ENCODE measurements around the gene NR2C1. TPM values are rescaled to one million over a fixed set of nuclear protein-coding genes. Genes with fewer than 3 reads are reported as not detected.

Gene NR2C1
- total RNA-seq, 4 donors from 2014 or later: 11.3 to 61.9 (median 25.7) TPM

DNA sequence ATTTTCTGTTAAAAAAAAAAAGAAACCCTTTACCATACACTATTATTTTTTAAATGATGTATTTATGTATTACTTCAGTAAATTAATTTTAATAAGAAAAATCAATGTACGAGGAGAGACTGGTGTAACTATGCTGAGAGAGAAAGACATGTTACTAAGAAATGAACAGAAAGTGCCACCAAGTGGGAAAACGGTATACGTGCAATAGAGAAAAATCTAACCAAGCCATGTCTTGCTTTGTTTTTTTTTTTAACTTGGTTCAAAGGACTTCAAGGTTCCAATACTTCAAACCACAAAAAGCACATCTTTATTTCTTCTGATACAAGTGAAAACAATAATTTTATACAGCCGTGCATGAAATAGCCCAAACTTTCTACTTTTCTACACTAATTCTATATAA lies 92.8 kb downstream of the NR2C1 start:
- no peak overlapping the region for H3K4me3 ChIP-seq (ENCODE audit: low read depth, poor library complexity, severe bottlenecking)
- TF ChIP-seq, protein P1, sequence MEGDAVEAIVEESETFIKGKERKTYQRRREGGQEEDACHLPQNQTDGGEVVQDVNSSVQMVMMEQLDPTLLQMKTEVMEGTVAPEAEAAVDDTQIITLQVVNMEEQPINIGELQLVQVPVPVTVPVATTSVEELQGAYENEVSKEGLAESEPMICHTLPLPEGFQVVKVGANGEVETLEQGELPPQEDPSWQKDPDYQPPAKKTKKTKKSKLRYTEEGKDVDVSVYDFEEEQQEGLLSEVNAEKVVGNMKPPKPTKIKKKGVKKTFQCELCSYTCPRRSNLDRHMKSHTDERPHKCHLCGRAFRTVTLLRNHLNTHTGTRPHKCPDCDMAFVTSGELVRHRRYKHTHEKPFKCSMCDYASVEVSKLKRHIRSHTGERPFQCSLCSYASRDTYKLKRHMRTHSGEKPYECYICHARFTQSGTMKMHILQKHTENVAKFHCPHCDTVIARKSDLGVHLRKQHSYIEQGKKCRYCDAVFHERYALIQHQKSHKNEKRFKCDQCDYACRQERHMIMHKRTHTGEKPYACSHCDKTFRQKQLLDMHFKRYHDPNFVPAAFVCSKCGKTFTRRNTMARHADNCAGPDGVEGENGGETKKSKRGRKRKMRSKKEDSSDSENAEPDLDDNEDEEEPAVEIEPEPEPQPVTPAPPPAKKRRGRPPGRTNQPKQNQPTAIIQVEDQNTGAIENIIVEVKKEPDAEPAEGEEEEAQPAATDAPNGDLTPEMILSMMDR (IDR thresholded peaks at IDR 0.05): no peak
- TF ChIP-seq POLR2A (IDR thresholded peaks at IDR 0.05): no peak
- DNase-seq (ENCODE audit: low spot score in 2 of 2): no peak
- intact Hi-C loops (cut with DNase I; ENCODE audit: low total_unique reads): no loop called here
- 74% methylated on average over 4 of the region's 4 CpGs for WGBS, 2 donors

DNA sequence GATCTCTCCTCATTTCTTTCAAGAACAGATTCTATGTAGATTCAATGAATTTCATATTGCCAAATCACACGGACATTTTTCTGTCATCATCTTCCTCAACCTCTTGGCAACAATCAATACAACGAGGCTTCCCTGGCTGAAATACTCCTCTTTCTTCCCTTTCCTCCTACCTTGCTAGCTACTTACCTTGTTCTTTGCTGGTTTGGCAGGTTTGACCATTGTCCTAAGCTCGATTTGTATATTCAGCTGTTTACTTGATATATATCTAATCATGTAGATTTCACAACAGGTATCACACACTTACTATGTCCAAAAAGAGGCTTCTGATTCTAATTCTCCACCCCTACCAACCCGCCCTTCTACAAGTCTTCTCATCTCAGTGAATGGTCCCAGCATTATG lies 93.5 kb downstream of the NR2C1 start:
- TF ChIP-seq, protein P1 (IDR thresholded peaks at IDR 0.05): no peak
- no peak for TF ChIP-seq POLR2A (IDR thresholded peaks at IDR 0.05)
- DNase-seq (ENCODE audit: low spot score in 2 of 2): no peak
- 77 to 86% methylated on average over 4 of the region's 4 CpGs for WGBS, 2 donors
- intact Hi-C loops (cut with DNase I; ENCODE audit: low total_unique reads): no loop called here
- H3K4me3 ChIP-seq (ENCODE audit: low read depth, poor library complexity, severe bottlenecking): no peak overlapping the region

DNA sequence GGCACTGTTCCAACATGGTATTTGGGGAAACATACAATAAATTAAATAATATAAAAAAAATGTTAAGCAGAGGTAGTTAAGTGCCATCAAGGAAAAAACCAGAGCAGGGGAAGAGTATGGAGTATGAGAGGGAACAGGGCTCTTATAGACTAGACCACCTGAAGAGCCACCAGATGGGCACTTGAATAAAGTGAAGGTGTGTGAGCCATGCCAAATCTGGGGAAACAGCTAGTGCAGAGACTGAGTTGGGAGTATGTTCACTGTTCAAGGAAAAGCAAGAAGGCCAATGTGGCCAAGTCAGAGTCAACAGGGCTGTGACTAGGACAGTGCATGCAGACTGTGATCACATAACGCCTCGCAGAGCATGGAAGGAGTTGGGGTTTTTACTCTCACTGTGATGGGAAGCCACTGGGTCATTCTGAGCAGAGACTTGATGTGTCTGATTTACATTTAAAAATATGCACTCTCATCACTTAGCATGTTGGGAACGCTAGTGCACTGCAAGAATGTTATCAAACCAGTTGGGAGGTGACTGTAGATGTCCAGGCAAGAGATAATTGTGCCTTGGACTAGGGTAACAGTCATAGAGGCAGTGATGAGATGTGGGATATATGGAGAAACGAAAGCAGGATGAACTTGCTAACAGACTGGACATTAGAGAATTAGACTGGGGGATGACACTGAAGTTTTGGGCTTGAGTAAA lies 95.5 kb downstream of the NR2C1 start:
- WGBS, 2 donors: 74 to 81% methylated on average over 4 of the region's 4 CpGs

DNA sequence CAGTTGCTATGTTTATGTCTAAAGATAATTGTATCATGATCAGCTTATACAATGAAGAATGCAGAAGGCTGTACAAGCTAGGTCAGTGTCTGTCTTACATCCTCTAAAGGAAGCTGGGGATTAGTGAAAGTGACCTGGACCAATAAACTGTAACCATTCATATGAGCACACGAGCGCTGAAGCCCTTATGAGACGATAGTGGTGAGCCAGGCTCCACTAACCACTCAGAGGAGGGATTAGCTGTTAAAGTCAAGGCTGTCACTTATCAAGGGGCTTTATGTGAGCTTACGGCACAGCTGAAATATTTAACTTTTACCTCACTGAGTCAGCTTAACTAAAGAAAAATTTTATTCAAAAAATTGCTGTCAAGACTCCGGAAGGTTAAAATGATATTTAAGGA lies 100.2 kb downstream of the NR2C1 start:
- intact Hi-C loops (cut with DNase I; ENCODE audit: low total_unique reads): no loop called here
- WGBS, 2 donors: 87 to 93% methylated on average over 5 of the region's 5 CpGs
- no peak for DNase-seq (ENCODE audit: low spot score in 2 of 2)

More for the DNA sequence above, 95.5 kb downstream of the NR2C1 start:
- intact Hi-C loops (cut with DNase I; ENCODE audit: low total_unique reads): no loop called here
- TF ChIP-seq POLR2A (IDR thresholded peaks at IDR 0.05): no peak
- TF ChIP-seq, protein P1 (IDR thresholded peaks at IDR 0.05): no peak
- DNase-seq (ENCODE audit: low spot score in 2 of 2): no peak
- no peak overlapping the region for H3K4me3 ChIP-seq (ENCODE audit: low read depth, poor library complexity, severe bottlenecking)

DNA sequence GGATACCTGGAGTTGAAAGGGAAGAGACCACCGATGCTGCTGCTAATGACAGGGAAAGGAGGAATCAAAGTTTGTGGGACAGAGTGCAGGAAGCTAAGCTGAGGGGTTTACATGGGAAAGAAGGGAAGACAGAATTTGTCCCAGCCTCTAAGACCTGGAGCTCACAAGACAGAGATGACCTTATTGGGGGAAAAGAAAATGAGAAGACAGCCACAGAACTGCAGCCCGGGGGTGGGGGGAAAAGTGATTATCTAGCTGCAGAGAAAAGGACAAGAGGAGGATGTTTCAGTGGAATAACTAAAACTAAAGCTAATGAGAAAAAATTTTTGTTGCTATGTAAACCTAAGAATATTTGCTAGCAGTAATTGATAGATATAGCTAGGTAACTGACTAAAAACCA lies 100.6 kb downstream of the NR2C1 start:
- WGBS, 2 donors: 90 to 96% methylated on average over 2 of the region's 2 CpGs
- no peak for DNase-seq (ENCODE audit: low spot score in 2 of 2)
- intact Hi-C loops (cut with DNase I; ENCODE audit: low total_unique reads): no loop called here
- H3K4me3 ChIP-seq (ENCODE audit: low read depth, poor library complexity, severe bottlenecking): no peak overlapping the region
- TF ChIP-seq, protein P1 (IDR thresholded peaks at IDR 0.05): no peak
- TF ChIP-seq POLR2A (IDR thresholded peaks at IDR 0.05): no peak

More for the DNA sequence above, 100.2 kb downstream of the NR2C1 start:
- TF ChIP-seq, protein P1 (IDR thresholded peaks at IDR 0.05): no peak
- H3K4me3 ChIP-seq (ENCODE audit: low read depth, poor library complexity, severe bottlenecking): no peak overlapping the region

DNA sequence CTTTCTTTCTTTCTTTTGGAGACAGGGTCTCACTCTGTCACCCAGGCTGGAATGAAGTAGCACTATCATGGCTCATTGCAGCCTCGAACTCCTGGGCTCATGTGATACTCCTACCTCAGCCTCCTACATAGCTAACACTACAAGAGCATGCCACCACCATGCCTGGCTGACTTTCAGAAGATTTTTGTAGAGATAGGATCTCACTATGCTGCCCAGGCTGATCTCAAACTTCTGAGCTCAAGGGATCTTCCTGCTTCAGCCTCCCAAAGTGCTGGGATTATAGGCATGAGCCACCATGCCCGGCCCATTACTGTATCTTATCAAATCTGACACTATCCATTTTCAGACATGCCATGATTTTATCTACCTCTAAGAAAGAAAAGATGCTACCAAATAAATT lies 101.5 kb downstream of the NR2C1 start:
- DNase-seq (ENCODE audit: low spot score in 2 of 2): no peak
- H3K4me3 ChIP-seq (ENCODE audit: low read depth, poor library complexity, severe bottlenecking): no peak overlapping the region
- WGBS, 2 donors: 95 to 98% methylated on average over 2 of the region's 2 CpGs
- intact Hi-C loops (cut with DNase I; ENCODE audit: low total_unique reads): no loop called here
- TF ChIP-seq POLR2A (IDR thresholded peaks at IDR 0.05): no peak
- TF ChIP-seq, protein P1 (IDR thresholded peaks at IDR 0.05): no peak

All from lower leg skin (tissue), 4 donors.